ENCODE data around the gene NKAIN4. TPM values are rescaled to one million over a fixed set of nuclear protein-coding genes. Genes with fewer than 3 reads are reported as not detected.

Gene NKAIN4
- total and polyA plus RNA-seq, 8 donors: 0.14 TPM; not detected in 7

- peaks cover 0 to 16% (median 0%) of the 10 kb centered on the region in 3 donors for H3K36me3 ChIP-seq
- intact Hi-C loops (cut with DNase I): no loop called here
- H3K4me3 ChIP-seq: no peak overlapping the region
- no peak overlapping the region for H3K27ac ChIP-seq
- ATAC-seq: peak in 3 of 4 donors; percentile 39 to 86 (median 71)
- peak; percentile 27 to 80 (median 50) for DNase-seq
- H3K9me3 ChIP-seq: no peaks in the 10 kb centered on the region
- no peak for TF ChIP-seq CTCF (IDR thresholded peaks at IDR 0.05)
- FAIRE-seq: no peak
- H3K27me3 ChIP-seq: no peaks in the 10 kb centered on the region
- H3K4me1 ChIP-seq: no peaks in the 10 kb centered on the region
- 54 to 65% methylated on average over 14 of the region's 14 CpGs for WGBS, 2 donors
Observed at GRCh38 chr20:63191400-63191799, 62.9 kb downstream of the NKAIN4 start.

- intact Hi-C loops (cut with DNase I): no loop called here
- no peak overlapping the region for H3K4me3 ChIP-seq
- TF ChIP-seq CTCF (IDR thresholded peaks at IDR 0.05): no peak
- H3K4me1 ChIP-seq: no peaks in the 10 kb centered on the region
- WGBS, 2 donors: 89 to 94% methylated on average over 20 of the region's 20 CpGs
- DNase-seq: peak in 1 of 6 donors; percentile 59
- no peak for FAIRE-seq
- no peak overlapping the region for H3K27ac ChIP-seq
- H3K36me3 ChIP-seq: peaks cover 0 to 12% (median 0%) of the 10 kb centered on the region in 3 donors
- no peaks in the 10 kb centered on the region for H3K9me3 ChIP-seq
- H3K27me3 ChIP-seq: no peaks in the 10 kb centered on the region
- ATAC-seq: no peak
Observed at GRCh38 chr20:63190828-63191227, 63.4 kb downstream of the NKAIN4 start.

Small RNA genes lying within 50 kb of the gene (microRNA-seq; reads per million reads assigned to microRNA genes)
- gene MIR3196: 0 to 0.39 reads per million in 2 donors
- gene MIR4326: 0 to 0.59 reads per million in 2 donors

Other genes starting within 250 kb of the NKAIN4 start
- not detected for gene BHLHE23, start 247.5 kb downstream of the NKAIN4 start, total RNA-seq
- not detected for gene BHLHE23, start 247.5 kb downstream of the NKAIN4 start, polyA plus RNA-seq
- gene YTHDF1, start 38.3 kb downstream of the NKAIN4 start, total RNA-seq: 10 to 100 TPM; 11.1 to 22.1 (median 15.2) TPM
- 10 to 100 TPM; 15.4 to 24.0 TPM for gene YTHDF1, start 38.3 kb downstream of the NKAIN4 start, polyA plus RNA-seq
- gene BIRC7, start 18.6 kb downstream of the NKAIN4 start, total RNA-seq: not detected
- under 1 TPM in 1 of 2 donors, not detected in 1; 0.09 TPM for gene BIRC7, start 18.6 kb downstream of the NKAIN4 start, polyA plus RNA-seq
- gene ARFGAP1, start 18.4 kb upstream of the NKAIN4 start, total RNA-seq: 10 to 100 TPM; 34.0 to 56.7 (median 47.0) TPM
- gene ARFGAP1, start 18.4 kb upstream of the NKAIN4 start, polyA plus RNA-seq: 100 to 1,000 TPM; 176 to 251 TPM
- gene COL20A1, start 38.7 kb upstream of the NKAIN4 start, total RNA-seq: not detected
- gene COL20A1, start 38.7 kb upstream of the NKAIN4 start, polyA plus RNA-seq: under 1 TPM in 1 of 2 donors, not detected in 1; 0.05 TPM
- gene CHRNA4, start 106.9 kb upstream of the NKAIN4 start, total RNA-seq: under 1 TPM in 1 of 6 donors, not detected in 5; 0.47 TPM
- under 1 TPM in 1 of 2 donors, not detected in 1; 0.02 TPM for gene CHRNA4, start 106.9 kb upstream of the NKAIN4 start, polyA plus RNA-seq
- gene KCNQ2, start 218.2 kb upstream of the NKAIN4 start, total RNA-seq: 1 to 10 TPM in 4 of 6 donors, under 1 TPM in 2; 0.54 to 2.1 (median 1.4) TPM
- gene KCNQ2, start 218.2 kb upstream of the NKAIN4 start, polyA plus RNA-seq: 10 to 100 TPM in 1 of 2 donors, 1 to 10 TPM in 1; 5.8 to 12.5 TPM
- 10 to 100 TPM in 4 of 6 donors, 1 to 10 TPM in 2; 5.0 to 22.9 (median 15.4) TPM for gene EEF1A2, start 244.6 kb upstream of the NKAIN4 start, total RNA-seq
- 10 to 100 TPM; 28.2 to 86.9 TPM for gene EEF1A2, start 244.6 kb upstream of the NKAIN4 start, polyA plus RNA-seq